ENCODE results near the gene CYTH3.
"Not testable (repeated sequence)": the region's sequence is repeated elsewhere in the genome, so short reads cannot be mapped to it uniquely, and the experiment has no call there.

CYTH3 gene

GRCh38 chr7:6154542-6155404 lies 117.7 kb downstream of the CYTH3 start:
- no peak overlapping the region for H3K9ac ChIP-seq (ENCODE audit: low read depth, low read length)
- no peak overlapping the region for H3K4me3 ChIP-seq (ENCODE audit: low read length)
- 96% methylated on average over 64 of the region's 64 CpGs for WGBS
- H3K27me3 ChIP-seq (ENCODE audit: insufficient read depth, low read length): no peaks in the 10 kb centered on the region
- H3K4me1 ChIP-seq (ENCODE audit: insufficient read depth, low read length): no peaks in the 10 kb centered on the region
- H3K36me3 ChIP-seq (ENCODE audit: insufficient read depth, low read length): peaks cover 96% of the 10 kb centered on the region
- no peaks in the 10 kb centered on the region for H3K9me3 ChIP-seq (ENCODE audit: insufficient read depth, low read depth, low read length)
- H3K27ac ChIP-seq (ENCODE audit: low read depth, low read length): no peak overlapping the region

DNA sequence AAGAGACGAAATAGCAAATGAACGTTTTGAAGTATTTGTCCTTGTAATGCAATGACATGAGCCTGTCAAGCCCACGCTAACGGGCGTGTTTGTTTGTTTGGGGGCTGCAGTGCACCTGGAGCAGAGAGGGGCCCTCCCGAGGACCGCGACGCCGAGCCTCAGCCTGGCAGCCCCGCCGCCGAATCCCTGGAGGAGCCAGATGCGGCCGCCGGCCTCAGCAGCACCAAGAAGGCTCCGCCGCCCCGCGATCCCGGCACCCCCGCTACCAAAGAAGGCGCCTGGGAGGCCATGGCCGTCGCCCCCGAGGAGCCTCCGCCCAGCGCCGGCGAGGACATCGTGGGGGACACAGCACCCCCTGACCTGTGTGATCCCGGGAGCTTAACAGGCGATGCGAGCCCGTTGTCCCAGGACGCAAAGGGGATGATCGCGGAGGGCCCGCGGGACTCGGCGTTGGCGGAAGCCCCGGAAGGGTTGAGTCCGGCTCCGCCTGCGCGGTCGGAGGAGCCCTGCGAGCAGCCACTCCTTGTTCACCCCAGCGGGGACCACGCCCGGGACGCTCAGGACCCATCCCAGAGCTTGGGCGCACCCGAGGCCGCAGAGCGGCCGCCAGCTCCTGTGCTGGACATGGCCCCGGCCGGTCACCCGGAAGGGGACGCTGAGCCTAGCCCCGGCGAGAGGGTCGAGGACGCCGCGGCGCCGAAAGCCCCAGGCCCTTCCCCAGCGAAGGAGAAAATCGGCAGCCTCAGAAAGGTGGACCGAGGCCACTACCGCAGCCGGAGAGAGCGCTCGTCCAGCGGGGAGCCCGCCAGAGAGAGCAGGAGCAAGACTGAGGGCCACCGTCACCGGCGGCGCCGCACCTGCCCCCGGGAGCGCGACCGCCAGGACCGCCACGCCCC lies 118.5 kb downstream of the CYTH3 start:
- Histone ChIP-seq H3K27ac (ENCODE audit: low read depth, low read length) (no peak overlapping the region), H3K9ac (ENCODE audit: low read depth, low read length) (no peak overlapping the region), H3K27me3 (ENCODE audit: insufficient read depth, low read length) (no peaks in the 10 kb centered on the region), H3K36me3 (ENCODE audit: insufficient read depth, low read length) (peaks cover 97% of the 10 kb centered on the region), H3K4me1 (ENCODE audit: insufficient read depth, low read length) (no peaks in the 10 kb centered on the region), H3K4me3 (ENCODE audit: low read length) (no peak overlapping the region), H3K9me3 (ENCODE audit: insufficient read depth, low read depth, low read length) (no peaks in the 10 kb centered on the region)
- WGBS: 96% methylated on average over 91 of the region's 91 CpGs

DNA sequence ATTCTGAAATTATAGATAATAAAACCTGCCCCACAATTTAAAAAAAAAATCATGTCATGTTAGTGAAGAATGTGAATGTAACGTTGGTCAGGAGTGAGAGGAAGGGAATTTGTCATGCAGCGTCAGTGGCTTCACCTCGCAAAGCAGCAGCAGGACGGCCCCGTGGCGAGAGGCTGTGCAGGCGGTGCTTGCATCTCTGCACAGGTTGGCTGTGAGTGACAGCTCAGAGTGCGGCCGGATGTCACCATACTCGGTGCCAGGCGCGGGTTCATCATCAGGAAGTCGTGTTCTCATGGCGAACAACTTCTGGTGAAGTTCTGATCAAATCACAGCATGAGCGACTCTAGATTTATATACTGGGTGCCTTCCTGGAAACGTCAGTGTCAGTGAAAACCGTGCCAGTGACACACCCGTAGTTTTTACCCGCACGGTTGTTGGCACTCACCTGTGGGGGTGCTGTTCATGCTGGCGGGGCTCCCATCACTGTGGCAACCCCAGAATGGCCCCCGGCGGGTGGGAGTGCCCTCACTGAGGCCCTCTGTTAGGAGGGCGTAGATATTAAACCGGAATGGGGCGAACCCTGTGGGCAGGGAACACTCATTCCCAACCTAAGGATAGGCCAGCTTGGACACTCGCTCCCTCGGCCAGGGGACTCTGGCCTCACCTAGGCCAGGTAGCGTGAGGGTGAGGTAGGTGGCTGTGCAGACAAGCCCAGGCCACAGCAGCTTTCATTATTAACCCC lies 120.3 kb downstream of the CYTH3 start:
- no peaks in the 10 kb centered on the region for H3K27me3 ChIP-seq (ENCODE audit: insufficient read depth, low read length)
- no peaks in the 10 kb centered on the region for H3K9me3 ChIP-seq (ENCODE audit: insufficient read depth, low read depth, low read length)
- no peak overlapping the region for H3K4me3 ChIP-seq (ENCODE audit: low read length)
- no peaks in the 10 kb centered on the region for H3K4me1 ChIP-seq (ENCODE audit: insufficient read depth, low read length)
- H3K36me3 ChIP-seq (ENCODE audit: insufficient read depth, low read length): peaks cover 98% of the 10 kb centered on the region
- H3K9ac ChIP-seq (ENCODE audit: low read depth, low read length): no peak overlapping the region
- H3K27ac ChIP-seq (ENCODE audit: low read depth, low read length): no peak overlapping the region
- 97% methylated on average over 29 of the region's 29 CpGs for WGBS

DNA sequence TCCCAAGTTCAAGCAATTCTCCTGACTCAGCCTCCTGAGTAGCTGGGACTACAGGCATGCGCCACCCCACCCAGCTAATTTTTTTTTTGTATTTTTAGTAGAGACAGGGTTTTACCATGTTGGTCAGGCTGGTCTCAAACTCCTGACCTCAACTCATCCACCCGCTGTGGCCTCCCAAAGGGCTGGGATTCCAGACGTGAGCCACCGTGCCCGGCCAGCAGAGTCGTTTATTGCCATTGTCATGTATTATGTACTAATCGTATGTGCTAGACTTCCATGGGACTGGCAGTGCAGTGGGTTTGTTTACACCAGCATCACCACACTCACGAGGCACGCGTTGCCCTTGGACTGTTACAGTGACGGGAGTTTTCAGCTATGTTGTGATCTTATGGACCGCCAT lies 120.9 kb downstream of the CYTH3 start:
- not testable (repeated sequence) for H3K27ac ChIP-seq (ENCODE audit: low read depth, low read length); H3K4me1 ChIP-seq (ENCODE audit: insufficient read depth, low read length); H3K27me3 ChIP-seq (ENCODE audit: insufficient read depth, low read length); H3K9ac ChIP-seq (ENCODE audit: low read depth, low read length); H3K9me3 ChIP-seq (ENCODE audit: insufficient read depth, low read depth, low read length); H3K4me3 ChIP-seq (ENCODE audit: low read length)
- peaks cover 98% of the 10 kb centered on the region for H3K36me3 ChIP-seq (ENCODE audit: insufficient read depth, low read length)
- 96% methylated on average over 12 of the region's 12 CpGs for WGBS

- H3K9ac ChIP-seq (ENCODE audit: low read depth, low read length): no peak overlapping the region
- H3K36me3 ChIP-seq (ENCODE audit: insufficient read depth, low read length): peaks cover 98% of the 10 kb centered on the region
- no peaks in the 10 kb centered on the region for H3K27me3 ChIP-seq (ENCODE audit: insufficient read depth, low read length)
- H3K4me1 ChIP-seq (ENCODE audit: insufficient read depth, low read length): no peaks in the 10 kb centered on the region
- no peaks in the 10 kb centered on the region for H3K9me3 ChIP-seq (ENCODE audit: insufficient read depth, low read depth, low read length)
- no peak overlapping the region for H3K27ac ChIP-seq (ENCODE audit: low read depth, low read length)
- WGBS: 96% methylated on average over 19 of the region's 19 CpGs
- no peak overlapping the region for H3K4me3 ChIP-seq (ENCODE audit: low read length)
Observed at GRCh38 chr7:6149996-6150395, 122.4 kb downstream of the CYTH3 start.

DNA sequence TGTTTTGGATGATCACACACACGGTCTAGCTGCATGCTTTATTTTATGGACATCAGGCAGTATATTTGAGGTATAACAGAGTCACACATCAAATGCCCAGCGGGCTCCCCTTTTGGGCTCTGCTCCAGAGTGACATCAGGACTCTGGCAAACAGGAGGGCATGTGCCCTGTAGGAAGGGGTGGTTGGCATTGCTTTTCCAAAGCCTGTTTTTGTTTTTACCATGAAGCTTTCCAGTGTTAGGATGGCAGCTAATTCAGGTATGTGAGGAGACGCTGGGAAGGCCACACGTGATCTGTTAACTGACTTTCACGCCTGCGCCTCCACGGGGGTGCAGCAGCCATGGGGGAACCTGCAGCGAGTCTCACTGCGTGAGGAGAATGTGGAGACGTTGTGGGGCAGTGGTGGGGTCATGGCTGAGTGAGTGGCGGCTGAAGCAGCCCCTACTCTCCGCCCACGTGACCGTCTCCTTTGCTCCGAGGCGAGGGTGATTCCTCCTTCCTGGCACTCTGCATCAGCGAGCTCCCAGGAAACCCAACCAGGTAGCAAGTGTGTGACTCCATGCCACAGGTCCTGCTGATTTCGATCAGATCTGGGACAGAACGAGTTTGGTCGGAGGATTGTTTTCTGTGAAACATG lies 123.6 kb downstream of the CYTH3 start:
- no peak overlapping the region for H3K9ac ChIP-seq (ENCODE audit: low read depth, low read length)
- no peak overlapping the region for H3K4me3 ChIP-seq (ENCODE audit: low read length)
- 96% methylated on average over 20 of the region's 20 CpGs for WGBS
- H3K27me3 ChIP-seq (ENCODE audit: insufficient read depth, low read length): no peaks in the 10 kb centered on the region
- no peak overlapping the region for H3K27ac ChIP-seq (ENCODE audit: low read depth, low read length)
- no peaks in the 10 kb centered on the region for H3K4me1 ChIP-seq (ENCODE audit: insufficient read depth, low read length)
- H3K36me3 ChIP-seq (ENCODE audit: insufficient read depth, low read length): peaks cover 99% of the 10 kb centered on the region
- H3K9me3 ChIP-seq (ENCODE audit: insufficient read depth, low read depth, low read length): no peaks in the 10 kb centered on the region

- no peak overlapping the region for H3K9ac ChIP-seq (ENCODE audit: low read depth, low read length)
- no peak overlapping the region for H3K4me3 ChIP-seq (ENCODE audit: low read length)
- H3K36me3 ChIP-seq (ENCODE audit: insufficient read depth, low read length): peaks cover 100% of the 10 kb centered on the region
- over 99% methylated on average over 8 of the region's 8 CpGs for WGBS
- H3K4me1 ChIP-seq (ENCODE audit: insufficient read depth, low read length): no peaks in the 10 kb centered on the region
- H3K27ac ChIP-seq (ENCODE audit: low read depth, low read length): no peak overlapping the region
- H3K27me3 ChIP-seq (ENCODE audit: insufficient read depth, low read length): no peaks in the 10 kb centered on the region
- H3K9me3 ChIP-seq (ENCODE audit: insufficient read depth, low read depth, low read length): no peaks in the 10 kb centered on the region
Observed at GRCh38 chr7:6147627-6148026, 124.8 kb downstream of the CYTH3 start.

GRCh38 chr7:6146666-6147065 lies 125.8 kb downstream of the CYTH3 start:
- H3K27ac ChIP-seq (ENCODE audit: low read depth, low read length): no peak overlapping the region
- H3K36me3 ChIP-seq (ENCODE audit: insufficient read depth, low read length): peaks cover 96% of the 10 kb centered on the region
- H3K9me3 ChIP-seq (ENCODE audit: insufficient read depth, low read depth, low read length): no peaks in the 10 kb centered on the region
- 96% methylated on average over 8 of the region's 8 CpGs for WGBS
- no peaks in the 10 kb centered on the region for H3K4me1 ChIP-seq (ENCODE audit: insufficient read depth, low read length)
- no peak overlapping the region for H3K4me3 ChIP-seq (ENCODE audit: low read length)
- no peak overlapping the region for H3K9ac ChIP-seq (ENCODE audit: low read depth, low read length)
- no peaks in the 10 kb centered on the region for H3K27me3 ChIP-seq (ENCODE audit: insufficient read depth, low read length)

DNA sequence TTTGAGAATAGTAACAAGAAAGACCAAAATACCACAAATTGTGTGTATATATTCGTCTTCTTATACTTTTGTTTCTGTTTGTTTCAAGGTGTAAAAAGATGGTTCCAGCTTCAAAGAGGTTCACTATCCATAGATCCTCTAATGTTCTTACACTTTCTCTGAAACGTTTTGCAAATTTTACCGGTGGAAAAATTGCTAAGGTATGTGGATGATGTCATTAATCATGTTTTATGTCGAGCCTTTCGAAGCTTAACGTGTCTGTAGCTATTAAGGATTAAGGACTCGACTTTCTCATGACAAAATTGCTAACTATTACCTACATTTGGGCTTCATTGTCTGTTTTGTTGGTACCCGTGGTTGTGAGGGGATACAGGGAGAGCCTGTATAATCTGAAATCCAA lies 128.4 kb downstream of the CYTH3 start:
- H3K4me3 ChIP-seq (ENCODE audit: low read length): no peak overlapping the region
- peaks cover 92% of the 10 kb centered on the region for H3K36me3 ChIP-seq (ENCODE audit: insufficient read depth, low read length)
- H3K27ac ChIP-seq (ENCODE audit: low read depth, low read length): no peak overlapping the region
- 97% methylated on average over 7 of the region's 8 CpGs for WGBS
- H3K4me1 ChIP-seq (ENCODE audit: insufficient read depth, low read length): no peaks in the 10 kb centered on the region
- H3K9me3 ChIP-seq (ENCODE audit: insufficient read depth, low read depth, low read length): no peaks in the 10 kb centered on the region
- no peak overlapping the region for H3K9ac ChIP-seq (ENCODE audit: low read depth, low read length)
- no peaks in the 10 kb centered on the region for H3K27me3 ChIP-seq (ENCODE audit: insufficient read depth, low read length)

- no peak overlapping the region for H3K9ac ChIP-seq (ENCODE audit: low read depth, low read length)
- H3K27ac ChIP-seq (ENCODE audit: low read depth, low read length): no peak overlapping the region
- no peak overlapping the region for H3K4me3 ChIP-seq (ENCODE audit: low read length)
- H3K9me3 ChIP-seq (ENCODE audit: insufficient read depth, low read depth, low read length): no peaks in the 10 kb centered on the region
- 95% methylated on average over 16 of the region's 16 CpGs for WGBS
- H3K36me3 ChIP-seq (ENCODE audit: insufficient read depth, low read length): peaks cover 91% of the 10 kb centered on the region
- H3K27me3 ChIP-seq (ENCODE audit: insufficient read depth, low read length): no peaks in the 10 kb centered on the region
- H3K4me1 ChIP-seq (ENCODE audit: insufficient read depth, low read length): no peaks in the 10 kb centered on the region
Observed at GRCh38 chr7:6142871-6143380, 129.5 kb downstream of the CYTH3 start.

All from HUES64 (cell line).